ENCODE data around the gene SUPT20H. TPM values are rescaled to one million over a fixed set of nuclear protein-coding genes. Genes with fewer than 3 reads are reported as not detected.

The SUPT20H gene
- total and polyA plus RNA-seq, 8 donors = 51.2 to 135 (median 107) TPM

DNA sequence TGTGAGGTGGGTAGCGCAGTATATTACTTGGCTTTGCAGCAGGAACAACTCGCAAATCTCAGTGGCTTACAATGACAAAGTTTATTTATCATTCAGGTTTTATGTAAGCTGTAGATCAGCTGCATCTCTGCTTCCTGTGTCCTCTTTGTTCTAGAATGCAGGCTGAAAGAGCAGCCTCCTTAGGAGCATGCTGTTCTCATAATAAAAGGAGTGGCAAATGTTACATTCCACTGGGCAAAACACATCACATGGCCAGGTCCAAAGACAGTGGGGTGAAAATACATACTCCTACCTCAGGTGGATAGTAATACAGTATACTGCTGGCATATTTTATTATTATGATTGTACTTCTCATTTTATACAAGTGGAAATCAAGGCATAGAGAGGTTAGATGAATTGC is 47.2 kb upstream of the SUPT20H start:
- DNase-seq (no peak), ATAC-seq (no peak)
- H3K9me3 ChIP-seq = no peaks in the 10 kb centered on the region
- no peaks in the 10 kb centered on the region for H3K4me1 ChIP-seq
- no peaks in the 10 kb centered on the region for H3K36me3 ChIP-seq
- no peaks in the 10 kb centered on the region for H3K27me3 ChIP-seq
- H3K27ac ChIP-seq = no peak overlapping the region
- intact Hi-C loops (cut with DNase I) = no loop called here
- no peak overlapping the region for H3K4me3 ChIP-seq
- TF ChIP-seq, protein P1, sequence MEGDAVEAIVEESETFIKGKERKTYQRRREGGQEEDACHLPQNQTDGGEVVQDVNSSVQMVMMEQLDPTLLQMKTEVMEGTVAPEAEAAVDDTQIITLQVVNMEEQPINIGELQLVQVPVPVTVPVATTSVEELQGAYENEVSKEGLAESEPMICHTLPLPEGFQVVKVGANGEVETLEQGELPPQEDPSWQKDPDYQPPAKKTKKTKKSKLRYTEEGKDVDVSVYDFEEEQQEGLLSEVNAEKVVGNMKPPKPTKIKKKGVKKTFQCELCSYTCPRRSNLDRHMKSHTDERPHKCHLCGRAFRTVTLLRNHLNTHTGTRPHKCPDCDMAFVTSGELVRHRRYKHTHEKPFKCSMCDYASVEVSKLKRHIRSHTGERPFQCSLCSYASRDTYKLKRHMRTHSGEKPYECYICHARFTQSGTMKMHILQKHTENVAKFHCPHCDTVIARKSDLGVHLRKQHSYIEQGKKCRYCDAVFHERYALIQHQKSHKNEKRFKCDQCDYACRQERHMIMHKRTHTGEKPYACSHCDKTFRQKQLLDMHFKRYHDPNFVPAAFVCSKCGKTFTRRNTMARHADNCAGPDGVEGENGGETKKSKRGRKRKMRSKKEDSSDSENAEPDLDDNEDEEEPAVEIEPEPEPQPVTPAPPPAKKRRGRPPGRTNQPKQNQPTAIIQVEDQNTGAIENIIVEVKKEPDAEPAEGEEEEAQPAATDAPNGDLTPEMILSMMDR (IDR thresholded peaks at IDR 0.05) = no peak

DNA sequence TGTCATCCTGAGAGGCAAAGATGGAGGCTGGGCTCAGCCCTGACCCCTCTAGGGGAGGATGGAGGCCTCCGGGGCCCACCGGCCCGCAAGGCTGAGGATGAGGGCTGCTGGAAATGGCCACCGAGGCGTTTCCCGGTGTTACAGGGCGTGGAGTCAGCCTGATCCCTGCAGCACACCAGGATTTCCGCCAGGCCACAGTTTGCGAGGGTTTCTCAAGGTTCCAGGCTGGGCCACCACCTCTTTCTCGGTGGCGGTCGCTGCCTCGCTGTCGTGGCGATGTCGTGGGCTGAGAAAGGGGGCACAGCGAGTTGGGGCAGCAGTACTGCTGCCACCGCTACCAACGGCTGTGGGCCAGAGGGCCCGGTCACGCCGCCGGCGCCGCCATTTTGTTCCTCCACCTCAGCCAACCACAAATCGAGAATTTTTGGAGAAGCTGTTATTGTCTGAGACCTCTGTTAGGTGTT is 45.8 kb upstream of the SUPT20H start, which contains the start of gene CSNK1A1L:
TSS of gene CSNK1A1L (minus strand) at position 414 of the 464 bp plus-strand sequence. CDS start at position 6, 408 bp downstream.
- H3K36me3 ChIP-seq = no peaks in the 10 kb centered on the region
- no peaks in the 10 kb centered on the region for H3K27me3 ChIP-seq
- no peak within 1 kb of the TSS for H3K4me3 ChIP-seq
- H3K4me1 ChIP-seq = no peaks in the 10 kb centered on the region
- TF ChIP-seq, protein P1 (IDR thresholded peaks at IDR 0.05) = no peak
- intact Hi-C loops (cut with DNase I) = no loop called here
- no peaks in the 10 kb centered on the region for H3K9me3 ChIP-seq
- ATAC-seq (no peak), DNase-seq (peak in 1 of 4 donors; percentile 67)
- no peak within 1 kb of the TSS for H3K27ac ChIP-seq

DNA sequence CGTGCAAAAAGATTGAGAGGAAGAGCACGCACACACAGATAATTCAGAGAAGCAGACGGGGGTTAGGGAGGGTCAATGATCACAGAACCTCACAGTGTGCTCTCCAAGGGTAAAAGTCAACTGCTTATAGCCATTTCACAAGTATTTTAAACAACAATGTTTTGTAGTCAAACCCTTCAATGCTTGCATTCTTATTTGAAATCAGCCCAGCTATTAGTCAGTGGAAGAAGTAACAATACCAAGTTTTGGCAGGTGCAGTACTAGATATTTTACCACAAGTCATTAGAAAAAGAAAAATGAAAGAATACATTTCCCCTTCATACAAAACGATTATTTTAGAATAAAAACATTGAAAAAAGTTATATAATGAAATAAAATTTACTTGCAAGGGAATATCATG is 43.4 kb upstream of the SUPT20H start:
- ATAC-seq (no peak), DNase-seq (no peak)
- TF ChIP-seq, protein P1 (IDR thresholded peaks at IDR 0.05) = no peak
- H3K36me3 ChIP-seq = no peaks in the 10 kb centered on the region
- no peaks in the 10 kb centered on the region for H3K4me1 ChIP-seq
- intact Hi-C loops (cut with DNase I) = no loop called here
- H3K9me3 ChIP-seq = no peaks in the 10 kb centered on the region
- no peak overlapping the region for H3K4me3 ChIP-seq
- no peaks in the 10 kb centered on the region for H3K27me3 ChIP-seq
- no peak overlapping the region for H3K27ac ChIP-seq

DNA sequence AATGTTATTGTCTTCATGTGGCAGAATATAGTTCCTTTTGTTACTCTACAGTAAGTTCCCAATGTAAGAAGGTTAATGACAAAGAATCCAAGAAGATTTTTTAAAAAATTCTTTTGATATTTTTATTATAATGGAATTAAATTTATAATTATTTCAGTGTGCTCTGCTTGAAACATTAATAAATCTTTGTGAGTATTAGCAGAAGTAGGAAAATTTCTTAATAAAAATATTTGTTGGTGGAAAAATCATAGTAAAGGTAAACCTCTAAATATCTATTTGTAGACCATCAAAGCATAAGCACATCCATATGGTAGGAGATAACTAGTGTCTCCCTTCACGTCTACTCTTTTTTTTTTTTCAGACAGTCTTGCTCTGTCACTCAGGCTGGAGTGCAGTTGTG is 41.7 kb upstream of the SUPT20H start:
- no peaks in the 10 kb centered on the region for H3K4me1 ChIP-seq
- H3K36me3 ChIP-seq = no peaks in the 10 kb centered on the region
- no peaks in the 10 kb centered on the region for H3K9me3 ChIP-seq
- intact Hi-C loops (cut with DNase I) = no loop called here
- no peaks in the 10 kb centered on the region for H3K27me3 ChIP-seq
- no peak for DNase-seq
- H3K27ac ChIP-seq = no peak overlapping the region
- no peak overlapping the region for H3K4me3 ChIP-seq
- TF ChIP-seq, protein P1 (IDR thresholded peaks at IDR 0.05) = no peak
- ATAC-seq = no peak

DNA sequence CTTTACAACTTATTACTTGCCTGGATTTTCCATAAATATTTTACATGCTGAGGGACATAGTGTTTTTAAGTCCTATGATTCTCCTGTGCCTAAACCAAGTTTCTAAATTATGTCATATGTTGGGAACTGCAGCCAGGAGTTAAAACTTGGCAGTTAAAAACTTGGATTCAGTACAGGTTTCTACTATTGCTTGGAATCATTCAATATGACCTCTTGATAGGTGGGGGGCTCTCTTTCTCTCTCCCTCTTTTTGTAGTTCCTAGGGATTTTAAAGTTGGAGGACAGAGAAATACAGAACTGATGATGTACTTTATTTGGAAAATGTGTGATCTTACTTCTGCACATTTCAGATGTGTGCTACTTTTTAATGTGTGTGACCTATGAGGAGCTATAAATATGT is 41.2 kb upstream of the SUPT20H start:
- no peak overlapping the region for H3K27ac ChIP-seq
- peak in 1 of 4 donors; percentile 35 for DNase-seq
- no peak for ATAC-seq
- H3K9me3 ChIP-seq = no peaks in the 10 kb centered on the region
- no peaks in the 10 kb centered on the region for H3K4me1 ChIP-seq
- H3K36me3 ChIP-seq = no peaks in the 10 kb centered on the region
- TF ChIP-seq, protein P1 (IDR thresholded peaks at IDR 0.05) = no peak
- no peak overlapping the region for H3K4me3 ChIP-seq
- intact Hi-C loops (cut with DNase I) = no loop called here
- no peaks in the 10 kb centered on the region for H3K27me3 ChIP-seq
